HL-60 (cell line): ENCODE measurements around the gene NRP2.

ENCODE experiments used
- DNase-seq, 2 experiments: peaks; one replicate each; pipeline ENCODE4 v3.0.0-alpha.2; 2010 to 2020; ENCODE audit warnings: low read depth in 1 of 2, low spot score in 1 of 2
- H3K27ac ChIP-seq: fragments of 250-450 bp; sonication (Bioruptor Pico); replicated peaks from 2 replicates; pipeline ENCODE4 v1.5.1; 2020; ENCODE audit warnings: mild to moderate bottlenecking, moderate library complexity
- H3K27me3 ChIP-seq: fragments of 250-450 bp; sonication (Bioruptor Pico); 2 replicates; pipeline ENCODE4 v1.5.1; 2021; ENCODE audit warnings: mild to moderate bottlenecking, moderate library complexity; ENCODE audit not compliant: insufficient read depth, poor library complexity, severe bottlenecking
- H3K4me3 ChIP-seq: replicated peaks from 2 replicates; pipeline ENCODE4 v1.5.1; 2011; ENCODE audit warnings: mild to moderate bottlenecking, control low read depth, low read length; ENCODE audit not compliant: insufficient read depth
- GABPA ChIP-seq: IDR thresholded peaks from 2 replicates; pipeline ENCODE4 v1.6.1; 2012; ENCODE audit warnings: low read depth
- POLR2AphosphoS5 ChIP-seq: IDR thresholded peaks from 2 replicates; pipeline ENCODE4 v1.6.1; 2012; ENCODE audit warnings: low read depth
- SPI1 ChIP-seq: IDR thresholded peaks from 2 replicates; pipeline ENCODE4 v1.6.1; 2012; ENCODE audit warnings: low read depth, mild to moderate bottlenecking, borderline replicate concordance
- TF ChIP-seq, protein P1 (sequence below): IDR thresholded peaks from one replicate; pipeline ENCODE4 v1.5.1; 2011; ENCODE audit warnings: low read length, control low read depth, inconsistent platforms; ENCODE audit not compliant: insufficient read depth
- TF ChIP-seq, protein P2 (sequence below): IDR thresholded peaks from 2 replicates; pipeline ENCODE4 v1.6.1; 2012; ENCODE audit warnings: low read depth; ENCODE audit not compliant: insufficient replicate concordance

NRP2 gene

DNA sequence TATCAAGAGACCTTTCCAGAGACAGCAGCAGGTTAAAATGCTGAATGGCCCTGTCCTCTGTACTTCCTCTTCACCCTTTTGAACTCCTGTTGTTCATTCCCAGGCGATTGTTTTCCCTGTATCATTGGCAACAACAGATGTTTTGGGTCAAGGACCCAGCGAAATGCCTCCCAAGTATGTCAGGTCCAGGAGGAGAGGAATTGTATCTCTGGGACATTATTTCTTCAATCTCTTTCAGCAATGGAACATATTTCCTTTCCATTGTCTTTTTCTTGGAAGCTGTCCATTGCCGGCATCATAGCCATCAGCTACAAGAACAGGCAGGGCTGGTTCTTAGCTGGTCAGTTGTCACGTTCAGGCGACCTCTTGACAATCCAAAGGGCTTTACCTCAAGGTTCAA is 76.2 kb downstream of the NRP2 start:
- Histone ChIP-seq H3K27ac (no peak overlapping the region), H3K27me3 (peaks cover 16% of the 10 kb centered on the region), H3K4me3 (no peak overlapping the region)
- no peak for DNase-seq
- TF ChIP-seq, protein P1, sequence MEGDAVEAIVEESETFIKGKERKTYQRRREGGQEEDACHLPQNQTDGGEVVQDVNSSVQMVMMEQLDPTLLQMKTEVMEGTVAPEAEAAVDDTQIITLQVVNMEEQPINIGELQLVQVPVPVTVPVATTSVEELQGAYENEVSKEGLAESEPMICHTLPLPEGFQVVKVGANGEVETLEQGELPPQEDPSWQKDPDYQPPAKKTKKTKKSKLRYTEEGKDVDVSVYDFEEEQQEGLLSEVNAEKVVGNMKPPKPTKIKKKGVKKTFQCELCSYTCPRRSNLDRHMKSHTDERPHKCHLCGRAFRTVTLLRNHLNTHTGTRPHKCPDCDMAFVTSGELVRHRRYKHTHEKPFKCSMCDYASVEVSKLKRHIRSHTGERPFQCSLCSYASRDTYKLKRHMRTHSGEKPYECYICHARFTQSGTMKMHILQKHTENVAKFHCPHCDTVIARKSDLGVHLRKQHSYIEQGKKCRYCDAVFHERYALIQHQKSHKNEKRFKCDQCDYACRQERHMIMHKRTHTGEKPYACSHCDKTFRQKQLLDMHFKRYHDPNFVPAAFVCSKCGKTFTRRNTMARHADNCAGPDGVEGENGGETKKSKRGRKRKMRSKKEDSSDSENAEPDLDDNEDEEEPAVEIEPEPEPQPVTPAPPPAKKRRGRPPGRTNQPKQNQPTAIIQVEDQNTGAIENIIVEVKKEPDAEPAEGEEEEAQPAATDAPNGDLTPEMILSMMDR: no peak
- TF ChIP-seq GABPA: no peak
- no peak for TF ChIP-seq POLR2AphosphoS5
- TF ChIP-seq SPI1: no peak
- TF ChIP-seq, protein P2, sequence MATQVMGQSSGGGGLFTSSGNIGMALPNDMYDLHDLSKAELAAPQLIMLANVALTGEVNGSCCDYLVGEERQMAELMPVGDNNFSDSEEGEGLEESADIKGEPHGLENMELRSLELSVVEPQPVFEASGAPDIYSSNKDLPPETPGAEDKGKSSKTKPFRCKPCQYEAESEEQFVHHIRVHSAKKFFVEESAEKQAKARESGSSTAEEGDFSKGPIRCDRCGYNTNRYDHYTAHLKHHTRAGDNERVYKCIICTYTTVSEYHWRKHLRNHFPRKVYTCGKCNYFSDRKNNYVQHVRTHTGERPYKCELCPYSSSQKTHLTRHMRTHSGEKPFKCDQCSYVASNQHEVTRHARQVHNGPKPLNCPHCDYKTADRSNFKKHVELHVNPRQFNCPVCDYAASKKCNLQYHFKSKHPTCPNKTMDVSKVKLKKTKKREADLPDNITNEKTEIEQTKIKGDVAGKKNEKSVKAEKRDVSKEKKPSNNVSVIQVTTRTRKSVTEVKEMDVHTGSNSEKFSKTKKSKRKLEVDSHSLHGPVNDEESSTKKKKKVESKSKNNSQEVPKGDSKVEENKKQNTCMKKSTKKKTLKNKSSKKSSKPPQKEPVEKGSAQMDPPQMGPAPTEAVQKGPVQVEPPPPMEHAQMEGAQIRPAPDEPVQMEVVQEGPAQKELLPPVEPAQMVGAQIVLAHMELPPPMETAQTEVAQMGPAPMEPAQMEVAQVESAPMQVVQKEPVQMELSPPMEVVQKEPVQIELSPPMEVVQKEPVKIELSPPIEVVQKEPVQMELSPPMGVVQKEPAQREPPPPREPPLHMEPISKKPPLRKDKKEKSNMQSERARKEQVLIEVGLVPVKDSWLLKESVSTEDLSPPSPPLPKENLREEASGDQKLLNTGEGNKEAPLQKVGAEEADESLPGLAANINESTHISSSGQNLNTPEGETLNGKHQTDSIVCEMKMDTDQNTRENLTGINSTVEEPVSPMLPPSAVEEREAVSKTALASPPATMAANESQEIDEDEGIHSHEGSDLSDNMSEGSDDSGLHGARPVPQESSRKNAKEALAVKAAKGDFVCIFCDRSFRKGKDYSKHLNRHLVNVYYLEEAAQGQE: no peak

DNA sequence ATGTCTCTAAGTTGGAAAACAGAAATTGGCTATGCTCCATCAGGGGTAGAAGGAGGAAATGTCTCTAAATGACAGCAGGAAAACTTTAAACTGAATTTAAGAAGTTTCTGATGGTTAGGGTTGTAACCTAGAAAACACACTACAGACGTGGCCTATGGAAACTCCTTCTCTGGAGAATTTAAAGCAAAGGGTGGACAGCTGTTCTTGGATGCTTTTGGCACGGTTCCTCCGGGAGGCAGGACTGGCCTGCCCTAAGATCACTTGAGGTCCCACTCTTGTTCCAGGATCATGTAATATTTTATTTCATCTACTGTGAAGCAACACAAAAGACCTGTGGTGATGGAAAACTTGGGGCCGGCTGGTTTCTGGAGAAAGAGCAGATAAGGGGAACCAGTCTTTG is 77.0 kb downstream of the NRP2 start:
- no peak for DNase-seq
- Histone ChIP-seq H3K27me3 (peaks cover 19% of the 10 kb centered on the region), H3K4me3 (no peak overlapping the region), H3K27ac (no peak overlapping the region)
- TF ChIP-seq GABPA: no peak
- TF ChIP-seq, protein P2: no peak
- TF ChIP-seq, protein P1: no peak
- TF ChIP-seq POLR2AphosphoS5: no peak
- no peak for TF ChIP-seq SPI1

DNA sequence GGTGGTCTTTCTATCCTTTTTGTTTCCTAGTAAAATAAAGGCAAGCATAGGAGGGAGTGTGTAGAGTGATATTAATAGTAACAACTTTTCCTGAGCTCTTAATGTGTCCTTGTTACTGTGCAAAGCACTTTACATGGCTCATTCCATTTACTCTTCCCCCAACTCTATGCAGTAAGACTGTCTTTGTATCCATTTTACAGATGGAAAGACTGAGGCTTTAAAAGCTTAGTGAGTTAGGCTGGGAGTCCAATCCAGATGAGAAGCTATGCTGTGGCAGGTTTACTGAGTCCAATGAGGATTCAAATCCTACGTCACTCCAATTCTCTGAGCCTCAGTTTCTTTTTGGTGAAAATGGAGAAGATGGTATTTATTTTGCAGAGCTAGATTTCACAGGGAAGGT is 77.4 kb downstream of the NRP2 start:
- Histone ChIP-seq H3K27ac (no peak overlapping the region), H3K4me3 (no peak overlapping the region), H3K27me3 (peaks cover 23% of the 10 kb centered on the region)
- no peak for TF ChIP-seq SPI1
- no peak for TF ChIP-seq GABPA
- no peak for DNase-seq

DNA sequence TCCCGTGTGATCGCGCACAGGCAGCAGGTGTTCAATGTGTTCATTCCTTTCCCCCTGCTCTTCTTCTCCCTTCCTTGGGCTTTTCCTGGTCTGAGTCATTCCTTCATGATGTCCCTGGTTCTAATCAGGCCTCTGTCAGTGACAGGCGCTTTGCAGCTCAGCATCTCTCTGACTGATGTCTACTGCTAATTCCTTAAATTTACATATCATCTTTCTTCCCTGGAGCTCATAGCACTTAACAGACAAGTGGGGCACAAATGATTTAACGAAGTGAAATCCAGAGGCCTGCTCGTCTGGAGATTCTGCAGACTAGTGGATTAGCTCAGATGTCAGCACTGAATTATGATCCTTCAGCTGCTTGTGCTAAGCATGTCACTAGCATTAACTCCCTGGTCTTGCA is 77.9 kb downstream of the NRP2 start:
- no peak overlapping the region for H3K27ac ChIP-seq
- H3K27me3 ChIP-seq: peaks cover 26% of the 10 kb centered on the region
- DNase-seq: no peak
- TF ChIP-seq, protein P2: no peak
- TF ChIP-seq, protein P1: no peak
- no peak for TF ChIP-seq POLR2AphosphoS5
- TF ChIP-seq SPI1: no peak
- no peak for TF ChIP-seq GABPA
- H3K4me3 ChIP-seq: no peak overlapping the region
